Chondrocyte (in vitro differentiated cells): Measurements from ENCODE around the gene CCDC183. TPM values are rescaled to one million over a fixed set of nuclear protein-coding genes. Genes with fewer than 3 reads are reported as not detected.

ENCODE experiments used
- DNase-seq: peaks from one replicate; pipeline ENCODE4 v3.0.0; 2021; ENCODE audit warnings: mixed read lengths, low spot score
- H3K27ac Mint-ChIP-seq: one replicate; pipeline ENCODE4 v1.8.0; 2021; ENCODE audit warnings: mild to moderate bottlenecking, moderate library complexity, mixed read lengths; ENCODE audit not compliant: unreplicated experiment
- H3K27me3 Mint-ChIP-seq: 2 replicates; pipeline ENCODE4 v1.8.0; 2021; ENCODE audit warnings: low read depth, mixed read lengths
- H3K36me3 Mint-ChIP-seq: 2 replicates; pipeline ENCODE4 v1.8.0; 2021; ENCODE audit warnings: low read depth, mixed read lengths
- H3K4me1 Mint-ChIP-seq: 2 replicates; pipeline ENCODE4 v1.8.0; 2021; ENCODE audit warnings: low read depth, mild to moderate bottlenecking, mixed read lengths
- H3K4me3 Mint-ChIP-seq: one replicate; pipeline ENCODE4 v1.8.0; 2021; ENCODE audit warnings: mild to moderate bottlenecking, moderate library complexity, mixed read lengths; ENCODE audit not compliant: unreplicated experiment
- H3K9me3 Mint-ChIP-seq: 2 replicates; pipeline ENCODE4 v1.8.0; 2021; ENCODE audit warnings: low read depth, mixed read lengths
- total RNA-seq: library from RNA; stranded (reverse); gene quantifications from 3 replicates; pipeline ENCODE4 v1.2.1, GENCODE V29; 2021
- TF ChIP-seq, protein P1 (sequence below): fragments of 200-600 bp; sonication (generic); IDR thresholded peaks from 2 replicates; pipeline ENCODE4 v1.5.0; 2021; ENCODE audit warnings: antibody characterized with exemption, mild to moderate bottlenecking, moderate library complexity

Gene CCDC183
- total RNA-seq, 1 donor from 2014 or later: 1.5 TPM

DNA sequence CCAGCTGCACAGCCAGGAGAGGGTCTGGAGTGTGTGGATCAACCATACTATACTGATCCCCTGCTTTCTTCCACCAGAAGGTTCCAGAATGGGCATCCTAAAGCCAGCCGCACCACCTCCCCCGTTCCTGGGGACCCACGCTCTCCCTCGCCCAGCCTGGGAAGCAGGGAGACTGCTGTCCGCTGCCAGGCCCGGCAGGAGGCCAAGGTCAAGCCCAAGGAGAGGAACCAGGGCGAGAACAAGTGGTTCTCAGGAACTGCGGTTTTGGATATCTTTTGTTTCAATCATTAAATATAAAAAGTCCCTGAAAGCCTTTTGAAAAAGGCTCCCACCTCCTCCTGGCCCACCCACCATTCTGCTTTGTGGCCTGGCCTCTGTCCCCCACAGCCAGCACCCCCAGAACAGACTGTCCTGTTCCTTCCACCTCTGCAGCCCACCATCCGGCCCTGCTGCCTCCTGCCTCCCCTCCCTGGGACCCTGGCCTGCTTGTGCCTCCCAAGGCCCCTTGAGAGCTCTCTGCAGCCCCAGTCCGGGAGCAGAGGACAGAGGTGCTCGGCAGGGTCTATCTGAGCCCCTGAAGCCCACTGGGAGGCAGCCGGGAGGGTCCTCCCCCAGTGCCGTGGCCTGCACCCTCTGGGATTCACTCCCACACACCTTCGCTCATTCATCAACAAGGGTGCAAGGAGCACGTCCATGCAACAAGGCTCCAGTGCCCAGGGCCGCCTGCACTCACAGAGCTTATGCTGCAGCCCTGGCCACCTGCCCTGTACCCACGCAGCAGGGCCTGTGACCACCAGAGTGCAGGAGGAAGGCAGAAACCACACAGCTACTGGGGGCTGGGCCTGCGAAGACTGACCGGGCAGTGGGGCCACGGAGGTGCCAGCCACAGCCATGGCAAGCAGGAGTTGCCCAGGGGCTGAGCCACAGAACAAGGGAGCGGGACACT is 47.2 kb upstream of the CCDC183 start:
- no peak overlapping the region for H3K27ac Mint-ChIP-seq
- peaks cover 15% of the 10 kb centered on the region for H3K9me3 Mint-ChIP-seq
- peaks cover 13% of the 10 kb centered on the region for H3K27me3 Mint-ChIP-seq
- no peaks in the 10 kb centered on the region for H3K4me1 Mint-ChIP-seq
- no peaks in the 10 kb centered on the region for H3K36me3 Mint-ChIP-seq
- TF ChIP-seq, protein P1, sequence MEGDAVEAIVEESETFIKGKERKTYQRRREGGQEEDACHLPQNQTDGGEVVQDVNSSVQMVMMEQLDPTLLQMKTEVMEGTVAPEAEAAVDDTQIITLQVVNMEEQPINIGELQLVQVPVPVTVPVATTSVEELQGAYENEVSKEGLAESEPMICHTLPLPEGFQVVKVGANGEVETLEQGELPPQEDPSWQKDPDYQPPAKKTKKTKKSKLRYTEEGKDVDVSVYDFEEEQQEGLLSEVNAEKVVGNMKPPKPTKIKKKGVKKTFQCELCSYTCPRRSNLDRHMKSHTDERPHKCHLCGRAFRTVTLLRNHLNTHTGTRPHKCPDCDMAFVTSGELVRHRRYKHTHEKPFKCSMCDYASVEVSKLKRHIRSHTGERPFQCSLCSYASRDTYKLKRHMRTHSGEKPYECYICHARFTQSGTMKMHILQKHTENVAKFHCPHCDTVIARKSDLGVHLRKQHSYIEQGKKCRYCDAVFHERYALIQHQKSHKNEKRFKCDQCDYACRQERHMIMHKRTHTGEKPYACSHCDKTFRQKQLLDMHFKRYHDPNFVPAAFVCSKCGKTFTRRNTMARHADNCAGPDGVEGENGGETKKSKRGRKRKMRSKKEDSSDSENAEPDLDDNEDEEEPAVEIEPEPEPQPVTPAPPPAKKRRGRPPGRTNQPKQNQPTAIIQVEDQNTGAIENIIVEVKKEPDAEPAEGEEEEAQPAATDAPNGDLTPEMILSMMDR: no peak
- no peak overlapping the region for H3K4me3 Mint-ChIP-seq
- no peak for DNase-seq

- Mint-ChIP-seq H3K9me3 (peaks cover 17% of the 10 kb centered on the region), H3K36me3 (no peaks in the 10 kb centered on the region), H3K27ac (no peak overlapping the region), H3K27me3 (peaks cover 13% of the 10 kb centered on the region), H3K4me1 (no peaks in the 10 kb centered on the region), H3K4me3 (no peak overlapping the region)
- DNase-seq: no peak
- TF ChIP-seq, protein P1: no peak
These were observed 45.6 kb upstream of the CCDC183 start for GRCh38 chr9:136750526-136750925.

DNA sequence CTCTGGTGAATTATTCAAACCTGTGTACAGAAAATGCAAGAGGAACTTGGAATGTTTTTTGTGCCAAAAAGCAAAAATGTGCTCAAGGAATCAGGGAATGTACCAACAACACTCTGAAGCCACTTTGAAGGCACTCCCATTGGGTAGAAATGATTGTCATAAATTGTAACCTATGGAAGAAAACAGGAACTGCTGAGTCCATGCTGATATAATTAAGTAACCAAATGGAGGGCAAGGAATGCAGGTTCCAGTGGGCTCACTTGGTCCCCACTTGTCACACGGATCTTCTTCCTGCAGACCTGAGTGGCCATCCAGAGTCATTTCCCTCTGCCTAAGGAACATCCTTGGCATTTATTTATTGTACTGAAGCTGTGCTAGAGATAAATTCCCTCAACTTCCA is 44.9 kb upstream of the CCDC183 start:
- Mint-ChIP-seq H3K36me3 (no peaks in the 10 kb centered on the region), H3K9me3 (peaks cover 21% of the 10 kb centered on the region), H3K4me3 (no peak overlapping the region), H3K27ac (no peak overlapping the region), H3K4me1 (no peaks in the 10 kb centered on the region), H3K27me3 (peaks cover 13% of the 10 kb centered on the region)
- DNase-seq: no peak
- TF ChIP-seq, protein P1: no peak

- Mint-ChIP-seq H3K36me3 (no peaks in the 10 kb centered on the region), H3K4me1 (no peaks in the 10 kb centered on the region), H3K27ac (no peak overlapping the region), H3K27me3 (peaks cover 13% of the 10 kb centered on the region), H3K9me3 (peaks cover 21% of the 10 kb centered on the region), H3K4me3 (no peak overlapping the region)
- TF ChIP-seq, protein P1: no peak
- DNase-seq: no peak
These were observed 44.3 kb upstream of the CCDC183 start for GRCh38 chr9:136751814-136752213.

- Mint-ChIP-seq H3K27ac (no peak overlapping the region), H3K9me3 (peaks cover 21% of the 10 kb centered on the region), H3K27me3 (peaks cover 13% of the 10 kb centered on the region), H3K4me1 (no peaks in the 10 kb centered on the region), H3K36me3 (no peaks in the 10 kb centered on the region), H3K4me3 (no peak overlapping the region)
- DNase-seq: peak; percentile 70
- TF ChIP-seq, protein P1: no peak
These were observed 42.6 kb upstream of the CCDC183 start for GRCh38 chr9:136753371-136754058.
